GM12891 (cell line): ENCODE measurements around the gene TANGO6.

Experiments
- PAX5 ChIP-seq: IDR thresholded peaks from 2 replicates; pipeline ENCODE4 v1.6.1; 2011; ENCODE audit warnings: low read length, moderate library complexity, mild to moderate bottlenecking; ENCODE audit not compliant: insufficient read depth, severe bottlenecking
- POLR2A ChIP-seq: IDR thresholded peaks from 2 replicates; pipeline ENCODE4 v1.6.1; 2011; ENCODE audit warnings: low read depth, low read length, control low read depth
- POLR2AphosphoS5 ChIP-seq: IDR thresholded peaks from 2 replicates; pipeline ENCODE4 v1.6.1; 2011; ENCODE audit warnings: low read depth, low read length, control low read depth
- SPI1 ChIP-seq: IDR thresholded peaks from 2 replicates; pipeline ENCODE4 v1.6.1; 2011; ENCODE audit warnings: low read depth, low read length, control low read depth
- TAF1 ChIP-seq: IDR thresholded peaks from 2 replicates; pipeline ENCODE4 v1.6.1; 2011; ENCODE audit warnings: low read depth, low read length, control low read depth

DNA sequence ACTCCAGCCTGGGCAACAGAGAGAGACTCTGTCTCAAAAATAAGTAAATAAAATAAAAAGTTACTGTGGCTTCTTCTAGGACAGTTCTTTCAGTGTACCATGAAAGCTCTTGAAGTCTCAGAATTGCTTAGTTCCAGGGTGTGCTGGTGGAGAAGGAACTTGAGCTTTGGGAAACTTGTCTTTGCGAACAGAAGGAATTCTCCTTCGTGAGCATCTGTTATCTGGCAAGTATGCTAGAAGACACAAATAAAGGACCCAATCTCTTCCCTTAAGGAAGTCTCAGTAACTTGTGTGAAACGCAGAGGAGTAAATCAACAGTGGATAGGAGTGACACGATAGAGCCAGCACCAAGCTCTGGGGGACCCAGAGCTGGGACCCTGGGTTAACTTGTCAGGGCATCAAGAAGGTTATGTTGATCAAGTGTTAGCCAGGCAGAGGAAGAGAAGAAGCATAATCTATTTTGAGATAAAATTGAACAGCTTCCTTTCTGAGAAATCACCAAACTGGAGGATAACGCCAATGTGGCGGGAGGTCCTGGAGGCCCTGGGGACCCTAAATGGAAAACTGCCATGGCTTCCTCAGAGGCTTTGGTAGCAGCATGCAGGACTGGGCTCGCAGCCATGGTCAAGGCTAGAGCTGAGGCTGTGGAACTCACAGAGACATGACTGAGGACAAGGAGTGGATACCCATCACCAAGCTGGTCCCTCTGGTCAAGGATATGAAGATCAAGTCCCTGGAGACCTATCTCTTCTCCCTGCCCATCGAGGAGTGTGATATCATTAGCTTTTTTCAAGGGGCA is 190.0 kb downstream of the TANGO6 start:
- no peak for TF ChIP-seq TAF1
- no peak for TF ChIP-seq SPI1
- TF ChIP-seq POLR2AphosphoS5, result no peak
- TF ChIP-seq POLR2A, result no peak
- TF ChIP-seq PAX5, result no peak
